ENCODE measurements around the gene RIC1.
"Not testable (repeated sequence)": the region's sequence is repeated elsewhere in the genome, so short reads cannot be mapped to it uniquely, and the experiment has no call there.

RIC1 gene

GRCh38 chr9:5760338-5760737 is 131.4 kb downstream of the RIC1 start:
- no peak overlapping the region for H3K27ac ChIP-seq
- H3K9ac ChIP-seq: no peak overlapping the region
- H3K27me3 ChIP-seq: no peaks in the 10 kb centered on the region
- H3K4me2 ChIP-seq: no peak overlapping the region
- H3K4me1 ChIP-seq: peaks cover 0 to 17% (median 6%) of the 10 kb centered on the region in 10 experiments; a peak in 8 of 20 replicates
- no peak overlapping the region for H3K4me3 ChIP-seq
- H3K36me3 ChIP-seq: peaks cover 98 to 100% (median 99%) of the 10 kb centered on the region in 11 experiments
- TF ChIP-seq Cebpa-rat (IDR thresholded peaks at IDR 0.05): no peak
- H4K20me1 ChIP-seq: peaks cover 0 to 44% (median 11%) of the 10 kb centered on the region in 11 experiments; a peak in 10 of 22 replicates
- H3K9me3 ChIP-seq (replicated peaks in 1 of 11): no peaks in the 10 kb centered on the region

DNA sequence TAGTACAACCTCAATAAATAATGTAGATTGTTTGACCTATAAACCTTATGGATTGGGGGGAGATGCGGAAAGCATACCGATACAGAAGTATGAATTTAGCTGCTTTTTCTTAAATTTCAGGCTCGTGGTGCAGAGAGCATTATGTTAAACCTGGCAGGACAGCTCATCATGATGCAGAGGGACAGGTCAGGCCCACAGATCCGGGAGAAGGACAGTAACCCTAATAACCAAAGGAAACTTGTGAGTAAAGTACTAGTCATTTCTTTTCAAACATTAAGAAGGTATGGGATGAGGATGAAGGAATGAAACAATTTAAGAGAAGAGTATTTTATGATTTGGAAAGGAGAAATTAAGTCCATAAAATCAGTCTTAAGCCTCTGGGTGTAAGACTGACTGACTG is 133.5 kb downstream of the RIC1 start:
- H3K4me1 ChIP-seq: peaks cover 0 to 17% (median 6%) of the 10 kb centered on the region in 10 experiments; a peak in 8 of 20 replicates
- H3K4me3 ChIP-seq: no peak overlapping the region
- H3K9ac ChIP-seq: no peak overlapping the region
- H3K27ac ChIP-seq: no peak overlapping the region
- peaks cover 98 to 100% (median 99%) of the 10 kb centered on the region in 11 experiments for H3K36me3 ChIP-seq
- H4K20me1 ChIP-seq: peaks cover 0 to 50% (median 11%) of the 10 kb centered on the region in 11 experiments; a peak in 10 of 22 replicates
- no peaks in the 10 kb centered on the region for H3K27me3 ChIP-seq
- TF ChIP-seq Cebpa-rat (IDR thresholded peaks at IDR 0.05): no peak
- no peaks in the 10 kb centered on the region for H3K9me3 ChIP-seq (replicated peaks in 1 of 11)
- H3K4me2 ChIP-seq: no peak overlapping the region

- H4K20me1 ChIP-seq: peaks cover 0 to 62% (median 16%) of the 10 kb centered on the region in 11 experiments; a peak in 10 of 22 replicates
- H3K36me3 ChIP-seq: peaks cover 98 to 100% (median 99%) of the 10 kb centered on the region in 11 experiments
- TF ChIP-seq Cebpa-rat (IDR thresholded peaks at IDR 0.05): no peak
Measured at GRCh38 chr9:5764130-5764868, 135.4 kb downstream of the RIC1 start.

GRCh38 chr9:5767968-5768932 is 139.3 kb downstream of the RIC1 start:
- H3K4me2 ChIP-seq: no peak overlapping the region; a peak in 1 of 22 replicates
- H3K9ac ChIP-seq: no peak overlapping the region
- H3K4me1 ChIP-seq: peaks cover 0 to 15% (median 5%) of the 10 kb centered on the region in 10 experiments; a peak in 7 of 20 replicates
- H3K36me3 ChIP-seq: peaks cover 96 to 100% (median 99%) of the 10 kb centered on the region in 11 experiments
- H3K4me3 ChIP-seq: no peak overlapping the region
- H3K27ac ChIP-seq: peak overlapping the region in 2 of 11 experiments; percentile 5 to 29; a peak in 1 of 22 replicates
- 0 out of 22 replicates have a peak, but pooled peaks of 1 of the 11 experiments have one; percentile 12 for TF ChIP-seq Cebpa-rat (IDR thresholded peaks at IDR 0.05)
- H4K20me1 ChIP-seq: peaks cover 0 to 36% (median 10%) of the 10 kb centered on the region in 11 experiments; a peak in 10 of 22 replicates
- H3K9me3 ChIP-seq (replicated peaks in 1 of 11): no peaks in the 10 kb centered on the region
- H3K27me3 ChIP-seq: no peaks in the 10 kb centered on the region

More at GRCh38 chr9:5764130-5764868, 135.4 kb downstream of the RIC1 start:
- H3K27ac ChIP-seq: 0 out of 22 replicates have a peak overlapping the region, but pooled peaks of 1 of the 11 experiments have one; percentile 16
- peak overlapping the region in 1 of 11 experiments; percentile 13; a peak in 1 of 22 replicates for H3K4me2 ChIP-seq
- no peaks in the 10 kb centered on the region for H3K9me3 ChIP-seq (replicated peaks in 1 of 11)
- peaks cover 0 to 17% (median 6%) of the 10 kb centered on the region in 10 experiments; a peak in 8 of 20 replicates for H3K4me1 ChIP-seq
- H3K27me3 ChIP-seq: no peaks in the 10 kb centered on the region
- H3K9ac ChIP-seq: no peak overlapping the region
- no peak overlapping the region for H3K4me3 ChIP-seq

DNA sequence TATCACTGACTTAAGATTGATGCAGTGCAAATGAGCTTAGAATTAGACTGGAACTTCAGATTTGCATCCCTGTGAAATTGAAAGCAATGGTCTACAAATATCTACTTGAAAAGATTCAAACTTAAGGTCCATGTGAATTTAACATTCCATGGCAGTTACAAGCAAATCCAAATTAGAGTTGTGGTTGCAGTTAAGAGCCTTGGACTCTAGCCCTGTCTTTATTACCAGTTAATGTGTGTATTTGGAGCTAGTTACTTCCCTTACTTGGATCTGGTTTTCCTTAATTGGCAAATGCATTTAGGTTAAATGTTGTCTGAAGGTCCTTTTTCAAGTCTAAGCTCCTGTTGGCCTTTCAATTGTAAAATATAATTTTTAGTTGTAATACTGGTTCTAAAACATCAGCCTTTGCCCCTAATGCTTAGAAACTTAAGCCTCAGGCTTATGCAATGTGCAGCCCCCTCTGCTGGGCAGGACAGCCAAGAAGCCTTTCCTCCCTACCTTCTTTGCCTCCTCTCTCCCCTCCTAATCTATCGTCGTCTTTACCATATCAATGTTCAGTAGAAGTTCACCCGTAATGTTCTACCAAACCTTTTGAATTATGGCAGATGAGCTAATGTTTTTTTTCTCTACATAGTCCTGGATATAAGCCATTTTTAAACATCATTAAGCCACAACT is 144.6 kb downstream of the RIC1 start:
- H3K9ac ChIP-seq: no peak overlapping the region
- peaks cover 98 to 100% (median 100%) of the 10 kb centered on the region in 11 experiments for H3K36me3 ChIP-seq
- no peaks in the 10 kb centered on the region for H3K27me3 ChIP-seq
- peaks cover 0 to 14% (median 2%) of the 10 kb centered on the region in 11 experiments; a peak in 6 of 22 replicates for H4K20me1 ChIP-seq
- no peak for TF ChIP-seq Cebpa-rat (IDR thresholded peaks at IDR 0.05)
- no peak overlapping the region for H3K27ac ChIP-seq
- no peak overlapping the region for H3K4me3 ChIP-seq
- no peaks in the 10 kb centered on the region for H3K4me1 ChIP-seq
- H3K9me3 ChIP-seq (replicated peaks in 1 of 11): peaks cover 13 to 46% (median 26%) of the 10 kb centered on the region in 11 experiments; a peak in 21 of 22 replicates
- H3K4me2 ChIP-seq: no peak overlapping the region

GRCh38 chr9:5778805-5779204 is 149.9 kb downstream of the RIC1 start:
- Histone ChIP-seq H3K4me2 (no peak overlapping the region), H3K9ac (no peak overlapping the region), H4K20me1 (0 out of 22 replicates have a peak, but pooled peaks cover 0 to 8% (median 0%) of the 10 kb centered on the region in 11 experiments), H3K4me1 (no peaks in the 10 kb centered on the region), H3K36me3 (peaks cover 76 to 100% (median 95%) of the 10 kb centered on the region in 11 experiments), H3K27ac (no peak overlapping the region), H3K4me3 (peak overlapping the region in 4 of 10 experiments; percentile 5 to 36 (median 16); a peak in 3 of 20 replicates), H3K9me3 (replicated peaks in 1 of 11) (peaks cover 63 to 87% (median 75%) of the 10 kb centered on the region in 11 experiments), H3K27me3 (no peaks in the 10 kb centered on the region)
- TF ChIP-seq Cebpa-rat (IDR thresholded peaks at IDR 0.05): no peak

DNA sequence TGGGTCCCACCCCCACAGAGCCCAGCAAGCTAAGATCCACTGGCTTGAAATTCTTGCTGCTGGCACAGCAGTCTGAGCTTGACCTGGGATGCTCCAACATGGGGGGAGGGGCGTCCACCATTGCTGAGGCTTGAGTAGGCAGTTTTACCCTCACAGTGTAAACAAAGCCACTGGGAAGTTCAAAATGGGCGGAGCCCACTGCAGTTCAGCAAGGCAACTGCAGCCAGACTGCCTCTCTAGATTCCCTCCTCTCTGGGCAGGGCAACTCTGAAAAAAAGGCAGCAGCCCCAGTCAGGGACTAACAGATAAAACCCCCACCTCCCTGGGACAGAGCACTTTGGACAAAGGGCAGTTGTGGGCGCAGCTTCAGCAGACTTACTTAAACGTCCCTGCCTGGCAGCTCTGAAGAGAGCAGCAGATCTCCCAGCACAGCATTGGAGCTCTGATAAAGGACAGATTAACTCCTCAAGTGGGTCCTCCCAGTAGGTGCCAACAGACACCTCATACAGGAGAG is 150.9 kb downstream of the RIC1 start:
- H3K4me1 ChIP-seq, H3K27ac ChIP-seq, H3K27me3 ChIP-seq, H4K20me1 ChIP-seq, H3K9ac ChIP-seq, H3K4me2 ChIP-seq: not testable (repeated sequence)
- Histone ChIP-seq H3K9me3 (replicated peaks in 1 of 11) (peaks cover 63 to 81% (median 76%) of the 10 kb centered on the region in 11 experiments), H3K4me3 (peak overlapping the region in 1 of 10 experiments; percentile 8; a peak in 1 of 20 replicates), H3K36me3 (peaks cover 67 to 97% (median 91%) of the 10 kb centered on the region in 11 experiments)

GRCh38 chr9:5783420-5783819 is 154.5 kb downstream of the RIC1 start:
- H3K4me3 ChIP-seq, H3K27me3 ChIP-seq, H3K9ac ChIP-seq, H4K20me1 ChIP-seq, H3K4me2 ChIP-seq, H3K27ac ChIP-seq: not testable (repeated sequence)
- Histone ChIP-seq H3K9me3 (replicated peaks in 1 of 11) (peaks cover 45 to 84% (median 63%) of the 10 kb centered on the region in 11 experiments), H3K4me1 (peaks cover 0 to 29% (median 0%) of the 10 kb centered on the region in 10 experiments; a peak in 7 of 20 replicates), H3K36me3 (peaks cover 48 to 88% (median 80%) of the 10 kb centered on the region in 11 experiments)

Measured in BLaER1 treated with 17β-estradiol and CSF1 and Interleukin-3, amounts not matched to agents 10 nM and 100 nM (cell line).